IPS-18c (cell line): ENCODE measurements around the gene BYSL.

ENCODE experiments used
- H3K4me3 ChIP-seq: 2 replicates; pipeline ENCODE4 v1.7.0; 2013; ENCODE audit warnings: low read depth, mild to moderate bottlenecking, low read length, moderate library complexity; ENCODE audit not compliant: insufficient read depth
- H3K9me3 ChIP-seq: one replicate; pipeline ENCODE4 v1.6.1; 2013; ENCODE audit warnings: mild to moderate bottlenecking, low read length, moderate library complexity; ENCODE audit not compliant: control insufficient read depth, insufficient read depth

Gene BYSL, protein sequence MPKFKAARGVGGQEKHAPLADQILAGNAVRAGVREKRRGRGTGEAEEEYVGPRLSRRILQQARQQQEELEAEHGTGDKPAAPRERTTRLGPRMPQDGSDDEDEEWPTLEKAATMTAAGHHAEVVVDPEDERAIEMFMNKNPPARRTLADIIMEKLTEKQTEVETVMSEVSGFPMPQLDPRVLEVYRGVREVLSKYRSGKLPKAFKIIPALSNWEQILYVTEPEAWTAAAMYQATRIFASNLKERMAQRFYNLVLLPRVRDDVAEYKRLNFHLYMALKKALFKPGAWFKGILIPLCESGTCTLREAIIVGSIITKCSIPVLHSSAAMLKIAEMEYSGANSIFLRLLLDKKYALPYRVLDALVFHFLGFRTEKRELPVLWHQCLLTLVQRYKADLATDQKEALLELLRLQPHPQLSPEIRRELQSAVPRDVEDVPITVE

GRCh38 chr6:41920921-41921711 lies at the start of gene BYSL, which contains the start of gene MED20:
Gene BYSL, plus strand, starts transcription at chr6:41921499. Its CDS starts 64 bp downstream, at chr6:41921563.
Gene MED20, minus strand, starts transcription at chr6:41921139. Its CDS starts 121 bp downstream, at chr6:41921018.
- no peaks in the 10 kb centered on the region for H3K9me3 ChIP-seq
- H3K4me3 ChIP-seq, result peak within 1 kb of the TSS; percentile 71

GRCh38 chr6:41871691-41872090 lies 49.6 kb upstream of the BYSL start:
- Histone ChIP-seq H3K9me3 (no peaks in the 10 kb centered on the region), H3K4me3 (no peak overlapping the region)

DNA sequence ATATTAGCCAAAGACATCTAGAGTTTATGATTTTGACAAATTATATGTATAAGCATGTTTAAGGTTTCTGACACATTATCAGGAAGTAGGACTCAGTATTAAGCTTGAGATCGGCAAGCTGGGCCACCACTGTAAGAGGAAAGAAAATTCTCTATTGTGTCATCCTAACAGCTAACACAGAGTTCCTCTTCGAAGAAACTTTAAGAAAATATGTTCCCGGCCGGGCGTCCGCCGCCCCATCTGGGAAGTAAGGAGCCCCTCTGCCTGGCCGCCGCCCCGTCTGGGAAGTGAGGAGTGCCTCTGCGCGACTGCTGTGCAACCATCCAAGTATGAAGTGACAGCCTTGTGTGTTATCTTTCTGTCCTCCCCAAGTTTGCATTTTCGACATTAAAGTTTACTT lies 49.2 kb upstream of the BYSL start:
- no peaks in the 10 kb centered on the region for H3K9me3 ChIP-seq
- H3K4me3 ChIP-seq, result no peak overlapping the region

DNA sequence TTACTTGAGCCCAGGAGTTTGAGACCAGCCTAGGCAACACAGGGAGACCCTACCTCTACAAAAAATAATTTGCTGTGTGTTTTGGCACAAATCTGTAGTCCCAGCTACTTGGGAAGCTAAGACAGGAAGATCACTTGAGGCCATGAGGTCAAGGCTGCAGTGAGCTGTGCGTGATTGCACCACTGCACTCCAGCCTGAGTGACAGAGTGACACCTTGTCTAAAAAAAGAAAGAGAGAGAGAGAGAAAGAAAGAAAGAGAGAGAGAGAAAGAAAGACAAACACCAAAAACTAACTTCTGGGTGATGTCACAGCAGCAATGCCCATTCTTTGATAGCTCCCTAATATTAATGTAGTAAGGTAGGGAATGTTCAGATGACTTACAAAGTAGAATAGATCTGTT lies 46.6 kb upstream of the BYSL start:
- H3K9me3 ChIP-seq, result no peaks in the 10 kb centered on the region
- H3K4me3 ChIP-seq, result no peak overlapping the region

DNA sequence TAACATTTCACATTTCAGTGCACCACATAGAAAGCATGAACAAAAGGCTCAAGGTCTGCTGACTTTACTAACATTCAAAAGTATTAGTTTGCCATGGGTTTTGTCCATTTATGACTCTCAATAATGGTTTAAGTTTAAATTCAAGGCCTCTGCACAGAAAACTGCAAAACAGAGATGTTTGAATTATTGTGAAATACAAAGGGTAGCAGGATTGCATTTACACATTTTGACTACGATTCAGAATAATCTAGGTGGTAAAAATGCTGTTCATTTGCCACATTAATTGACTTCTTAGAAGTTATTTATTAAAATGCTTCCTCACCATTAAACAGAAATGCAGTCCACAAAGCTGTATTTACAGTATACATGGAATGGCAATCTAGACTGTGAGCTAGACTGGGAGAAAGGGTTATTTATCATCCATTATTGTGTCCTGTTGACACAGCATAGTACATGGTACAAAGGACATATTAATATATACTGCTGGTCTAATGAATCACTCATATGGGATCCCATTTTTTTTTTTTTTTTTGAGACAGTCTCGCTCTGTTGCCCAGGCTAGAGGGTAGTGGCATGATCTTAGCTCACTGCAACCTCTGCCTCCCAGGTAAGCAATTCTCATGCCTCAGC lies 44.1 kb upstream of the BYSL start:
- no peak overlapping the region for H3K4me3 ChIP-seq
- no peaks in the 10 kb centered on the region for H3K9me3 ChIP-seq

DNA sequence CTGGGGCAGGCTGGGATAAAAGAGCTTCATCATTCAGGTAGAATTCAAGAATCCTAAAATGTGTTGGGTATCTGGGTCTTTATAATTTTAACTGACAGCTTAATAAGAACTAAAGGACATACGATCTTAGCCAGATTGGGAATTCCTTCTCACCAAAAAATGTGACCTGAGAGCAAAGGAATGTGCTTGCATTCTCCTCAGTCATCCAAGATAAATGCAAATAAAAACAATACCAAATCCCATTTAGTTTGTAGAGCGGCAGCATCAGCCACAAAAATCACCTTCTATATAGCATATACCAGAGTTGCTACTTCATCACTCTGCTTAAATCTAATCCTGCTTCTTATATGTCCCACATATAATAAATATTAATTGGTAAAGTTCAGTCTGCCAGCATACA lies 43.1 kb upstream of the BYSL start:
- Histone ChIP-seq H3K9me3 (no peaks in the 10 kb centered on the region), H3K4me3 (no peak overlapping the region)

DNA sequence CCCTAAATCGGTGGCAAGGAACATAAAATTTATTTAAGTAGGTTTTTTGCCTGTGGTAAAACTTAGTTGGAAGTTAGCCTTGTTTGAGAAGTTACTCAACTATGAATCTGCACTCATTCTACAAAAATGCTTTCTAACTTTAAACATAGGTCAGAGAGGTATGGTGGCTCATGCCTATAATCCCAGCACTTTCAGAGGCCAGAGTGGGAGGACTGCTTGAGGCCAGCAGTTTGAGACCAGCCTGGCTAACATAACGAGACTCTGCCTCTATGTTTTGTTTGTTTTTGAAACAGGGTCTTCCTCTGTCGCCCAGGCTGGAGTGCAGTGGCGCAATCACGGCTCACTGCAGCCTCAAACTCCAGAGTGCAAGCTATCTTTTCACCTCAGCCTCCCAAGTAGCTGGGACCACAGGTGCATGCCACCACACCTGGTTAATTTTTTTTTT lies 42.3 kb upstream of the BYSL start:
- no peak overlapping the region for H3K4me3 ChIP-seq

DNA sequence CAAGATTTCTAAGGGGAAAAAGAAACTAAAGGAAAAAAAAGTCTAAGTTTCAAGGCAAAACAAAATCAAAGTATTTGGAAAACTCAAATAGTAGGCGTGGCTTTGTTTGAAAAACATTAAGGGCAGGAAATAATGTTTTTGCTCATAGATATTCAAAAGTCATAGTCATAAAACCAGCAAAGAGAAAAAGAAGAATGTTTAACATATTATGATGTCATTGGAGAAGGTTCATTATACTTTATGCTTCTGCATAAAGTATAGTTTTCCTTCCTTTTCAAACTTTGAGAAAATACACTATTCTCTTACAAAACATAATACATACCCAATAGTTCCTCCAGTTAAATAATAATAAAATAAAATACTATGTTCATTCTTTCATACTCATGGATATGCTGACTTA lies 39.8 kb upstream of the BYSL start:
- H3K4me3 ChIP-seq, result no peak overlapping the region

More for the DNA sequence above, 42.3 kb upstream of the BYSL start:
- H3K9me3 ChIP-seq, result no peaks in the 10 kb centered on the region

GRCh38 chr6:41884957-41885356 lies 36.3 kb upstream of the BYSL start:
- Histone ChIP-seq H3K9me3 (no peaks in the 10 kb centered on the region), H3K4me3 (no peak overlapping the region)

More for the DNA sequence above, 39.8 kb upstream of the BYSL start:
- H3K9me3 ChIP-seq, result no peaks in the 10 kb centered on the region

DNA sequence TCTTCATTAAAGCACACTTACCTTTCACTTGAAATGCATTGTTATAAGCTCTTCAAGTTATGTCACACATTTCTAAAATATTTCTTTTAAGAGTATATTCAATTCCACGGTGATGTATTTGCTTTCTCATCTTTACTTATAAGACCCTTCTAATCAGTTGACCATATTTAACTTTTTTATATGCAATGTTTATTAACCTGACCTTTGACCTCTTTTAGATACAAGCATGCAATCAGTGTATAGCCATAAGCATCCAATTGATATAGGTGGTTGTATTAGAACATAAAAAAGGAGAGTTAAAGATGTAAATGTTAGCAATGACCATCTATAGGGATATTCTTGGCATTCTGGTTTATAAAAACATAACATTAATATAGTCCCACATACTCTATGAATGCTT lies 35.4 kb upstream of the BYSL start:
- Histone ChIP-seq H3K4me3 (no peak overlapping the region), H3K9me3 (no peaks in the 10 kb centered on the region)

- Histone ChIP-seq H3K9me3 (no peaks in the 10 kb centered on the region), H3K4me3 (no peak overlapping the region)
These were observed 34.0 kb upstream of the BYSL start for GRCh38 chr6:41887331-41887751.

GRCh38 chr6:41892921-41893564 lies 28.3 kb upstream of the BYSL start:
- no peaks in the 10 kb centered on the region for H3K9me3 ChIP-seq
- H3K4me3 ChIP-seq, result peak overlapping the region; percentile 72

DNA sequence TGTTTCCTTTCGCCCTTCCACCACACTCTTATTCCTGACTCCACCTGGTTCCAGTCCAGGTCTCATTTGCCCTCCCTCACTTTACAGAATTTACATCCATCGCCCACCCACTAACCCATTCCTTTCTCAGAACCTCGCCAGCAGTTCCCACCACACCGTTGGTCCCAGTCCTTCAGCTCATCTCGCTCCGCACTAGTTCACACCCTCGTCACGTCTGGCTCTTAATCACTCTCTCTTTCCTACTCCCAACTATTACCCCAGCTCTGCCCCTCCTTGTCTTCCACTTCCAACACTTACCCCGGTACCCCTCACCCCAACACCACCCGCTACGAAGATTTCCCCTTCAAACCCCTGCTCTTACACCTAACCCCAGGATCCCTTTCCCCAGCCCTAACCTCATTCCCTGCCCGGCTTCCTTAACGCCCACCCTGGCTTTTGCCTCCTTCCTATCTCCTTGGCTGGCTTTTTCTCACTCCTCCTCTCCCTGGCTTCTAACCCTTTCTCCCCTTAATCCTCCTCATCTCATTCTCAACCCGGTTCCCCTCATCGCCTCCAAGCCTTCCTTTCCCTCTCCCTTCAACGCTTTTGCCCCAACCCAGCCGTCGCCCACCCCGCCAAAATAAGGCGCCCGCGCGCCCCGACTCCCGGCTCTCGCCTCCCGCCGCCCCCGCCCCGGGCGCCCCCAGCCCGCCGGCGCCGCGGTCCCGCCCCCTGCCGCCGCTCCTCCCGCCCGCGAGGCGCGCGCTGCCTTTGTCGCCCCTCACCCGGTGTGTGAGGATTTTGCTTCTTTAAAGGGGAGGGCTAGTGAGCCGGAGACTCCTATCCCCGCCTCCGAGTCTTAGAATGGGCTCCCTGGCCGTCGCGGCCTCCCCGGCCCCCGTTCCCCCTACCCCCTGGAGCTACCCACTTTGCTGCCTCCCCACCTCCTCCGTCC lies 26.7 kb upstream of the BYSL start:
- no peaks in the 10 kb centered on the region for H3K9me3 ChIP-seq
- H3K4me3 ChIP-seq, result peak overlapping the region; percentile 72

- Histone ChIP-seq H3K9me3 (no peaks in the 10 kb centered on the region), H3K4me3 (peak within 1 kb of the TSS; percentile 72)
These were observed 25.7 kb upstream of the BYSL start, which contains the start of gene USP49 for GRCh38 chr6:41895300-41896233. Gene USP49, minus strand, starts transcription at chr6:41895375. Its CDS starts 88,392 bp downstream, at chr6:41806983.

GRCh38 chr6:41896281-41896680 lies 25.0 kb upstream of the BYSL start:
- Histone ChIP-seq H3K9me3 (no peaks in the 10 kb centered on the region), H3K4me3 (peak overlapping the region; percentile 72)
